GF-D8 (cell line): Measurements from ENCODE around the gene NAALADL2.

Source experiments
- DNase-seq: peaks from one replicate; lab custom pipeline; 2025; lab: John Stamatoyannopoulos, UW

Gene NAALADL2

DNA sequence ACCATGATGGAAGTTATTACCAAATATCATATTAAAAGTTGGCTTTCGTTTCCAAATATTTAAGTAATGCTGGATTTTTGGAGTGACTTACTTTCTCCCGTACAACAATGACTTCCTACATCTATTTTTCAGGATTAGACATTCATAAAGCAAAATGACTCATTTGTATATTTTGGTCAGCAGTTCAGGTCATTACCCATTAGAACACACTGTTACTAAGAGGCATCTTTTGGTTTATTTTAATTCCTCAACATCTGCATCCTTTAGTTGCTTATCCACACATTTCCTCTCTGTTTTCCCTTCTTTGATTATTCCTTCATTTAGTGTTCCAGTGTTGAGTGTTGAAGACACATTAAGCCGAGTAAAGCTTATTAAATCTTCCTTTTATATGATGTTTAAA lies 348.2 kb downstream of the NAALADL2 start:
- DNase-seq = no peak

DNA sequence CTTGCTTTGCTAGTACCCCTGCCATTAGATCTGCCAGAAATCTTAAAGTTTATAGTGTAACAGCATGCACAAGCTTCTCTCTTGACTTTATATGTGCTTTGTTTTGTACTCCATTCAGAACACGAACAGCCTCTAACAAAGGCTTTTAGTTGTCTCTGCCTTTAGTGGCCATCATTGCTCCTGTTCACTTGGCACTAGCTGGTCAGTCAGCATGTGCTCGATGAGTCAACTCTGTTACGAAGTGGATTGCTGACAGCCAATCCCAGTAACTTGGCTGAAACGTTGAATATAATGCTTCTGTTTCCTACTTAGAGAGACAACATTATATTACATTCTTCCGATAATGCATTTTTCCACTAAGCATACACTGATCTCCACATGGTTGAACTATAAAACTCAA lies 349.2 kb downstream of the NAALADL2 start:
- DNase-seq = no peak

DNA sequence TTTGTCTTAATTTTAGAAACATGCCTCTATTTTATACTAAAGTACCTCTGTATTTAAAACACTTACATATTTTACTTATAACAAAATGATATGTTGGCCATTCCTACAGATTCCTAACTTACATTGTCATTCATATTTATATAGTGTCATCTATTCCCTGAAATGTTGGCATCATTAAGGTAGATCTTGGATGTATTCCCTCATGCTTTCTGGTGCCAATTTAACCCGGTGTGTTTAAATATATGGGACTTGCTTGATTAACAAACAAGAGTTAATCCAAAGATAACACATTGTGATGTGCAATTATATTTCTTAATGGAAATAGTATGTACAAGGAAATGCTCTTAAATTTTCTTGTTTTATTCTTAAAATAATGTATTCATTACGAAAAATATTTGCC lies 352.3 kb downstream of the NAALADL2 start:
- no peak for DNase-seq

DNA sequence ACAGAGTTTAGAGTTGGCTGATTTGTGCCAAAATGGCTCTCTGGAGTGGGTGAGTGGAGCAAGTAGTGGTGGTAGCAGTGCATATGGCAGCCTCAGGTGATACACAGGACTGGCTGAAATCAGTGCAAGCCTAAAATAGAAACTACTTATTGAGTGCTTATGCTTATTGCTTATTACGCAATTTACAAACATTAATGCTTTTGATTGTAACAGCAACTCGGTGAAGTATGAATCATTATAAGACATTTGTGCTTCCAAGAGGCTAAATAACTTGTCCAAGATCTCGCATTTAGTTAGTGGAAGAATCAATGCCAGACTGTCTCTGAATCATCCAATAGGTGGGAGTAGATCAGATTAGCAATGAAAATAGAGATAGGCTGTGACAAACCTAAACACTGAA lies 353.8 kb downstream of the NAALADL2 start:
- DNase-seq = no peak

DNA sequence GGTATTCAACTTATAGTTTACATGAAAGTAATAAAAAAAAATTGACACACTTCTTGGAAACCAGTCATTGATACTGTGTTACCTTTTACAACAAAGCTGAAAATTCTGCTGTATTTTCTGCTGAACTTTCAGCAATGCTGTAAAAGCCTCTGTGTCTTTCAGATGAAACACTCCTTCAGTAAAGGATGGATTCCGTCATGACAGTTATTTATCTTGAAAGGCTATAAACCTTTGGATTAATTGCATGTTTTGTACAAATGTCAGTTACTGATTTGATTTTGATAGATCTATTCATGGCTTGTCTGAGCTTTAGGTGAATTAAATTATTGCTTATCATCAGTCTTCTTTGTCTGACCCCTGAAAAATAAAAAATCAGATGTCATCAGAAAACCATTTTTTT lies 355.1 kb downstream of the NAALADL2 start:
- DNase-seq = no peak

DNA sequence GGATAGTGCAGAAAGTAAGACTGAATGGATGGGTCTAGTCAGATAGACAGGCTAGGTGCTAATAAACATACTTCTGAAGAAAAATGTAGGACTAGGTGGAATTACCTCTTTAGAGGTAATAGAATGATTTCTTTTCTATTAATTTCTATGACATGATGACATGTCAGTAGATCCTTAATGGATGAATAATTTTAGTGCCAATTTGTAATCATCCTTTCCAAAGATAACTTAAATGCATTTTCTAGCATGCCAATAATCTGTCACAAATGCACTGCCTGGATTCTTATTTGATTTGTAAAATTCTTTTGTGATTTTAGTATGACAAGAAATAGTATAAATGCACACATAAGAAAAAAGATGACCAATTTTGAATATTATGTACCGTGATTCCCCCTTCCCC lies 356.7 kb downstream of the NAALADL2 start:
- no peak for DNase-seq

DNA sequence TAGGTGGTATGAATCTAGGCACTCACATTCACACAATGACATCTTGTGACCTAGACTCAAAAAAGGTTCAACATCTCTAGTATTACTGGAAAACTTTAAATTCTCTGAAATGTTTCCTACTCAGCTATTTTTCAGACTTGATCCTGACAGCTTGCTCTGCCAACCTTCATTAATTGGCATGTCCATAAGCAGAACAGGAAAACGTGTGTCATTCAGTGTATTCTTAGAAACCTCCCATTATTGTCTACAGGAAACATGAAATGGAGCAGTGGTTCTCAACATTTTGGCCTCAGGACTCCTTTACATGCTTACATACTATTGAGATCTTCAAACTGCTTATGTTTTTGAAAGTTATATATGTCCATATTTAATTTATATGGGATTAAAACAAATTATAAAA lies 363.2 kb downstream of the NAALADL2 start:
- no peak for DNase-seq

DNA sequence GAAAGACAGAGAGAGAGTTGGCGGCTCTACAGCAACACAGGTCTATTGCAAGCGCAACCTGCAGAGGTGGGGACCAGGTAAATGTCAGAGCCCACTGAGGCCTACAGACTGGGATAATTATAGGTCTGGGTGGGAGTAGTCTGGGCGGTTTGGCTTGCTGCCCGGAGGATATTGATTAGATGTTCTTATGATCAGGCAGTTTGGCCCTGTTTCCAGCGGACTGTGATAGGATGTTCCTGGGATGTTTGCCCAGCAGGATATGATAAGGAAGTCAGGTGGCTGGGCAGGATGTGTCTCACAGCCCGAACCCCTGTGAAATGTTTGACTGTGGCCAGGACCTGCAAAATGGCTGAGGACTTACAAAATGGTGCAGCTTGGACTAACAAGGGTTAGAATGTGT lies 364.9 kb downstream of the NAALADL2 start:
- no peak for DNase-seq

DNA sequence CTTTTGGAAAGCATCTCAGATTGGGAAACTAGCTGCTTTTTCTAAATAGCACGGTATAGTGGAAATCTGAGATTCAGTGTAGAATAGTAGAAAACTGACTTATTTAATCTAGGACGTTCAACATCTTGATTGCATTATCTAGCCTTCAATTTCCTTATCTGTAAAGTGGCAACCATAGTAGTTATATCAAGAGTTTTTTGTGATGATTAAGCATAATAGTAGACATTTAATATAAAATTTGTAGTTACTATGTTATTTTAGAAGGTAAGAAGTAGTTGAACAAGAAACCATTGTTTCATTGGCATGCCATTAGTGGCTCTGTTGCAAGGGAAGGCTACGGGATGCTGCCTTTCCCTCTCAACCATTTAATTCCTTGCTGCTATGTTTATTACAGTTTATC lies 367.3 kb downstream of the NAALADL2 start:
- DNase-seq = no peak

DNA sequence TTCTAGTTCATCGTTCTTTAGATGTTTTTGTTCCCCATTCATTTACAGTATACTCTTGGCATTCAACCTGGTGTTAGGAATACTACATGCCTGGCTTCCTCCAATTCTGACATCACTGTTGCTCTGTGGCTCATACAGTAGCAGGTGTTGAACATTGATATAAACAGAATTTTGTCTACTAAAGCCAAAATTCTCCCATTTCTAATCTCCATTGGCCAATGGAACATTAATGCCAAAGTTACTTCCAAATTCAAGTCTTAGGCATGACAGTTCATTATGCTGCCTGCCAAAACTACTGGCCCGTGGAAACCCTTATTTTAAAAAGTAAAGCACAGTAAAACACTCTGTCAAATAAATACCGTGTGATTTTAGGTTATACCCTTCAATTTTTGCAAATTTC lies 368.0 kb downstream of the NAALADL2 start:
- no peak for DNase-seq

DNA sequence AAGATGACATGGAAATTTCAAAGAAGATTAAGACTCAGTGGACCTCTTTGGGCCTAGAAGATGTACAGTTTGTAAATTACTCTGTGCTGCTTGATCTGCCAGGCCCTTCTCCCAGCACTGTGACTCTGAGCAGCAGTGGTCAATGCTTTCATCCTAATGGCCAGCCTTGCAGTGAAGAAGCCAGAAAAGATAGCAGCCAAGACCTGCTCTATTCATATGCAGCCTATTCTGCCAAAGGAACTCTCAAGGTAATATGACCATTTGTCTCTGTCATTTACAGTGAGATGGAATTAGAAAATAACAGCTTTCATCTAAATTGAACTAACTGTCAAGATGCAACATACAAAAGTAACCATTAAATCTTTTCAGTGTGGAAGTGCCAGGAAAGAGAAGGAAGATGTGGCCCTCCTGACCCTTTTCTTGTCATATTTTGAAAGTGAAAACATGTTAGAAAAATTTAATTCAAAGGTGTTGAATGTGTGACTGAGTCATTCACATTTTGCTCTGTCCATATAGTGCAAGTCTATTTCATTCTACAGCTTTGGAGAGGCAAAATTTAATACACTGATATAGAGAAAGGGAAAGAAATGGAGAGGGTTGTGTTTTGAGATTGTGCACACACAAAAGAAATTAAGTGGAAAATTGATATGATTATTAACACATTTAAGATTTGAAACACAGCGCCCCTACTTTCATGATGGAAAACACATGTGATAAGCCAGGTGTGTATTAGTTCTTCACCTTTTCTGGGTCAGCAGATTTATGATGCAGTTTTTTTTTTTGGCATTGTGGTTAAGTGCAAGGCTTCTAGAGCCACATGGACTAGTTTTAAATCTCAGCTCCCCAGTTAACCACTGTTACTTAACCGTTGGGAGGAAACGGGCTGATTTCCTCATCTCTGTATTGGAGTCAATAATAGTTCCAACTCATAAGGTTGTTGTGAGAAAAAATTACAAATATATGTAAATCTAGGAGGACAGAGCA lies 375.1 kb downstream of the NAALADL2 start:
- DNase-seq = no peak

DNA sequence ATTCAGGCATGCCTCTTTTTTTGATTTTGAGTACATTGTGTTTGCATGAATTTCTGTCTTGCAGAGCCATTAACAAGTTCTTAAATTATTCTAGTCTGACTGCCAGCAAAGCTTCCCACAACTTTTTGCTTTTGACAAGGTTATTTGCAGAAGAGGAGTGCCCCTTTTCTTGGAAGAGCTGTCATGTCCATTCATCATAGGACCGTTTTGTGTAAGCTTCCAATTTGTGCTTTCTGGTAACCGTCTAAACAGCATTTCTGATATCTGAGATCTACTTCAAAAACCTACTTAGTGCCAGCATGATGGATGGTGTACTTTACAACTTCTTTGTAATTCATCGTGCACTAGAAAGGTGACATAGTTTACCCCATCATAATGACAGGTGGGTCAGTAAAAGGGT lies 379.7 kb downstream of the NAALADL2 start:
- DNase-seq = no peak

DNA sequence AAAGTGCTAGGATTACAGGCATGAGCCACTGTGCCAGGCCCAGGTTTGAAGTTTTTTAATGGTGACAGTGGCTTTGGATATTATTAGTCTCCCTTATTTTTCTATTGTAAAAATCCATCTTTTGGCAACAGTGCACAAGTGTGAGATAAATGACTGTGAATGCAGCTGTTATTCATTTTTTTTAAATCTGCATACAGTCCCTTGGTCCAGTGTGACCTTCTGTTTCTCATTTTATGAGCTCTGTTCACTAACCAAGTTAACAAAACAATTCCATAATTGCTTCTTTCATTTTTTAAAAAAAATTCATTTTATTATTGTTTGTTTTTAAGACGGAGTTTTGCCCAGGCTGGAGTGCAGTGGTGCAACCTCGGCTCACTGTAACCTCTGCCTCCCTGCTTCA lies 381.8 kb downstream of the NAALADL2 start:
- no peak for DNase-seq

DNA sequence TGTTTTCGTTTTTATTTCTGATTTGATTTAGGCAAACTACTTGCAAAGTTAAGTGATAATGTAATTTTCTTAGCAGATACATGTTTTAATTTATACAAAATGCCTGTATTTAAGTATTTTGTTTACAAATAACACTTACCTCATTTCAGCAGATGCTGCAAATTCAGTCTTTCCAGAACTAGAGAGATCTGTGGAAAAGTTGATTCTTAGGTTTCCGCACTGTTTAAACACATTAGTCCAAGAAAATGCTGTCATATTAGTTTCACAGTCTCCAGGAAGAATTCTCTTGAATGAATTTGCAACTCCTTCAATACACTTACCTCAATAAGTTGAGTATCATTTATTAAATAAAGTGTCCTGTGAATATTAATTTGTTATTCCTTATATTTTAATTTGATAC lies 383.1 kb downstream of the NAALADL2 start:
- no peak for DNase-seq

DNA sequence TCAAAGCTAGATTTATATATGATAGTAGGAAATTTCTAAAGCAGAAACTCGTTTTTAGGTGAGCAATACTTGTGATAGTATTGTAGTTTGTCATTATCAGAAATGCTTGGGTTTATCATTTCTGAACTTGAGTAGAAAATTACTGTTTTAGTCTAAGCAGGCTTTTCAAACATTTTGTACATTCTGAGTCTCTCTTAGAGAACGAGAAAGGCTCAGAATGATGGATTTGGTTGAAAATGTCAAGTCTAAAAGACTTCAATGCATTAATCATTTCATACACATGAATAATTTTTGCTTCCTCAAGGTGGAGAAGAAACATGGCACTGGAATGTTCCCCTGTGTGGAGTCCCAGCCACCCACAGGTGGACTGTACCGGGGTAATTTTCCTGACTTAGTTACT lies 387.1 kb downstream of the NAALADL2 start:
- DNase-seq = no peak

DNA sequence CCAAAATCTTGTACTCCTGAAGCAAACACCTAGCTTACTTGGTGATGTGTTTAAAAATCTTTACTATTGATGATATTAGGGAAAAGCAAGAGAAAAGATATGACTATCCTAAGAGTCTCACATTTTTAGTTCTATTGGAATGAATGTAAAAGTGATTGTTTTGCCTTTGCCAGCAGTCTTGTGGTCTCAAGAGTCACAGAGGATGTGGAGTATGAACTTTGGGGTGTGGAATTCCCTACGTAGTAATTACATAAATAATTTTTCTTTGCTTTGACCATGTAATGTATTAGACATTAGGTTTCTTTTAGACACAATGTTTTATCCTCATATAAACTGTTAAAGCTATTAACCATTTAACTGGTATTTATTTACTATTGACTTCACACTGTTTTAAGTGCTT lies 387.6 kb downstream of the NAALADL2 start:
- no peak for DNase-seq

DNA sequence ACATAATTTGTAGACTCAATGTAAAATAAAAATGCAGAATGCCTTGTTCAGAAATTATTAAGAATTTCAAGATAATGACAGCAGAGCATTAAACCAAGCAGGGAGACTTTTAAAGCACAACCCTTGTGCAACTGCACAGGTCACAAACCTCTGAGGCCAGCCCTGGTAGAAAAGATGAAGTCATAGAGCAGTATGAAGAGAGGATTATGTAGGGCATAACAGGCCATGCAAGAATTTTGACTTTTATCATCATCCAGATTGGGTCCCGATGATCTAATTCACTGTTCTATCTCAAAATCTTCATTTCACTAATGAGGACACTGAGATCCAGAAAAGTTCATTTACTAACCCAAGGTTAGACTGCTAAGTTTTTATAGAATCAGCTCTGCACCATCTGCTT lies 388.5 kb downstream of the NAALADL2 start:
- DNase-seq = no peak

DNA sequence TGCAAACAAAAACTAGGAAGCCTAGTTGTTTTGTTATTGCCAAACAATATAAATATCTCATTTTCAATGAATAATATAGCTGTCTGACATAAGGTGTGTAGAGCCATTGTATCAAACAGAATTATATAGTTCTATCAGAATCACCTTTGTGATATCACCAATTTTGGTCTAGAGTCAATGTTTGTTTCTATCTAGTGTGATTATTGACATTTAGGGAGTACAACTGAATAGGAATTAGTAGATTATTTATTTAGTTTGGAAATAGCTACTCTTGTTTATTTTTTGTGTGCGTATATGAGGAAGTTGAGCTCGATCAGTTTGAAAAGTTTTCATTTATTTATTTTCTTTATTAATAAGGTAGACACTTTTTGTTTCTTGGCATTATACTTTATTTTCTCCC lies 389.7 kb downstream of the NAALADL2 start:
- DNase-seq = no peak

DNA sequence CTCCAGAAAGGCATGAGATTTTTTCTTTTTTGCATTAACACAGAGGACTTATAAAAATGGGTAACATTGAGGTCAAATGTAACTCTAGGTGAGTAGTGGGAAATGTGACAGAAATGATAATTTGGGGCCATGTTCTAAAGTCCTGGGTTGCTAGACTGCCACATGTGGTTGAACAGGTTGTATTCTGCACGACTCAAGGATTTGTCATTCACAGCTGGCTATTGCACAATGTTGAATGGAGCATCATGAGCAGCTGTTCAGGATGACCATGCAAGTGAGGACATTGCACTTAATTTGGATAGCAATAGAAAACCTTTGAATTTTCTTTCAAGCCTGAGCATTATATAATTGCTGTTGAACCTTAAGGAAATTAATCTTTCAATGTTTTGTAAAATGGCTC lies 396.6 kb downstream of the NAALADL2 start:
- no peak for DNase-seq

DNA sequence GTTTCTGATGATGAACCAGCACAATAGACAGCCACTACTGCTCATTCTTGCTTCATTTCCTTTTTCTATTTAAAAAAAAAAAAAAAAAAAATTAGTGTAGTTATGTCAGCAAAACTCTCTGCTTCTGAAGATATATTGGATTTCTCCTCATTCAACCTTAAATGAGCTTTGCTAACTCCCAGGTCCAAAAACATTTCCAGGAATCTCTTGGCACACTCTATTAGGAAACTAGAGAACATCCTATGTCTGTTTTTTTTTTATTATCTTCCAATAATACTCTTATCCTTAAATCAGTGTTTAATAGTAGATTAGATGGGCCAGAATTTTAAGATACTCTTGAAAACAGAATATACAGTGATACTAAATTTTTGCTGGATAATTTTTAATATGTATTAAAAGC lies 398.0 kb downstream of the NAALADL2 start:
- DNase-seq = no peak

DNA sequence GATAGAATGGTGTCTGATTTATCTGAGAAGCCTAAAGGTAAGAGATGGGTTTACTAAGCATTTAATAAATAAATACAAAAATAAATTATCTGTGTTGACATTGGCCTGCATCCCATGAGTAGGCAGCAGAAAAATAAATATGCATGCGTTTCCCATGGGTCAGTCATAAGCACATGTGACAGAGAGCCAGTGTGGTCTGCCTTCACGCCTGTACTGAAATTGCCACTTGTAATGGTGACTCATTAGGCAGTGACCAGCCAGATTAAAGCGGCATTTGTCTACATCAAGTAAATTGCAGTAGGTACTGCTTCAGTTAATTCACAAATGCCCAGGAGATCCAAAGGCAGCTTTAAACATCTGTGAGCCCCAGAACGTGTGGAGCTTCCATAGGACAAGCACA lies 399.6 kb downstream of the NAALADL2 start:
- DNase-seq = no peak

DNA sequence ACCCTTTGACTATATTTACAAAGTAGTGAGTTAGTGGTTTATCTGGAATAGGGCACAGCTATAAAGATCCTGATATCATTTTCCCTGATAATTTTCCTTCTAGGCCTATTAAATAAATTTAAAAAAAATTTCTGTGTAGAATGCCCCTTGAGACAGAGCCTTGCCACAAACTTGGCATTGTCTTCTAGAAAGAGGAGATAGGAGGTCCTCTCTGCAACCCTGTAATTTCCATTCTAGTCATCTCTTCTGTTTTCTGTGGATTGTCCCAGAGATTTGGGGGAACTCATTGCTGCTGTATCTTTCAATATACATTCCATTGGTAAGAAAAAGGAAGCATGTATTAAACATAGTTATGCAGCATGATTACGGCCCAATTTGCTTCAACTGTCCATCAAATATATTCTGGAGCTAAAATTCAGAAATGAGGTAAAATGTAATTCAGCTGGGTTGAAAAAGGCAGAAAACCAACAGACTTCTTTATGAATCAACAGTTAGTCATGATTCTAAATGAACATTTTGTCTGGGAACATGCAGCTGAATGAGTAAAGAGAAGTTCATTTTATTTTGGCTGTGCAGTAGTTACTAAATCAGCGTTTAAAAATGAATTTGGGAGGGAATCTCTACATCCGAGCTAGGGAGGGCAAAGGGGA lies 401.1 kb downstream of the NAALADL2 start:
- no peak for DNase-seq

DNA sequence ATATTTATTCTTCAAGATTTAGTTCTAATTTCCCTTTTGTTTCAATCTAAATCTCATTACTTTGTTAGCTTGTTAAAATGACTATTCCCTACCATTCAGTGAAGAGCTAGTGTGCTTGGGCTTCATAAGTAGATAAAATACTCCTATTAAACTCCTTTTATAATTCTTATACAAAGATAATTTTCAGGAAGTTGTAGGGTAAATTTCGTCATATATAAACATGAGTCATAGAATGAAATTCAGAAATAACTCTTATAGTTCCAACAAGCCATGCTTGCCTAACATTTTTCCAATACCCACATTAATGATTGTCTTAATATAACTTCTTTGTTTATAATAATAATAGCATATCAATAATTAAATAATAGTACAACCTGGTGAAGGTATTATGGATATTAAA lies 407.3 kb downstream of the NAALADL2 start:
- DNase-seq = no peak

DNA sequence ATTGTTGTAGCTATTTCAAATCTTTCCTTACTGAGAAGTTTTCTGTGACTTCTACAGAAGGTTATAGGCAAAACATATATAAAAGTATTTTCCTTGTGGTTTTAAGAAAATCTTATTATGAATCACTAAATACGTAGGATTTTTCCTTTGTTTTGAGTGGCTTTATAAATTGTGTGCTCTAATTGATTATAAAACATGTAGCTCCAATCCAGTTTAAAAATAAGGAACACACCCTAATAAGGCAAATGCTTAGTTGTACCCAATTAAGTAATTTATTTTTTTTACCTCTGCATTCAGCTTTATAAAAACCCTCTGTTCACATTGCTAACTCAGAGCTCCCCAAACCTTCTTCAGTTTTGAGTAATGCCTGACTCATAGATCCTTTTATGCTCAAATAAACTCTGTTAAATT lies 408.0 kb downstream of the NAALADL2 start:
- DNase-seq = no peak
